ENCODE results near the gene MAG.
"Not testable (repeated sequence)": the region's sequence is repeated elsewhere in the genome, so short reads cannot be mapped to it uniquely, and the experiment has no call there.

The MAG gene

GRCh38 chr19:35352448-35353304 is 60.7 kb downstream of the MAG start:
- no peak overlapping the region for H3K27ac ChIP-seq
- intact Hi-C loops (cut with DNase I; ENCODE audit: low total_unique reads) = no loop called here
- no peaks in the 10 kb centered on the region for H3K36me3 ChIP-seq
- H3K4me1 ChIP-seq = no peaks in the 10 kb centered on the region
- H3K27me3 ChIP-seq = peaks cover 0 to 49% of the 10 kb centered on the region in 2 donors
- no peak overlapping the region for H3K4me3 ChIP-seq
- TF ChIP-seq CTCF (IDR thresholded peaks at IDR 0.05) = peak; percentile 31 to 36
- H3K9me3 ChIP-seq = no peaks in the 10 kb centered on the region
- peak; percentile 35 to 67 for DNase-seq

GRCh38 chr19:35353635-35354034 is 61.7 kb downstream of the MAG start:
- H3K9me3 ChIP-seq = no peaks in the 10 kb centered on the region
- H3K36me3 ChIP-seq = no peaks in the 10 kb centered on the region
- intact Hi-C loops (cut with DNase I; ENCODE audit: low total_unique reads) = no loop called here
- no peak overlapping the region for H3K4me3 ChIP-seq
- peak in 1 of 2 donors; percentile 4 for DNase-seq
- H3K27ac ChIP-seq = no peak overlapping the region
- TF ChIP-seq CTCF (IDR thresholded peaks at IDR 0.05) = no peak
- peaks cover 0 to 51% of the 10 kb centered on the region in 2 donors for H3K27me3 ChIP-seq
- no peaks in the 10 kb centered on the region for H3K4me1 ChIP-seq

- peak in 1 of 2 donors; percentile 2 for DNase-seq
- Histone ChIP-seq H3K9me3 (no peaks in the 10 kb centered on the region), H3K36me3 (no peaks in the 10 kb centered on the region), H3K4me3 (no peak overlapping the region), H3K27ac (no peak overlapping the region), H3K4me1 (no peaks in the 10 kb centered on the region), H3K27me3 (peaks cover 0 to 44% of the 10 kb centered on the region in 2 donors)
- no peak for TF ChIP-seq CTCF (IDR thresholded peaks at IDR 0.05)
- intact Hi-C loops (cut with DNase I; ENCODE audit: low total_unique reads) = no loop called here
Observed at GRCh38 chr19:35354898-35355297, 62.9 kb downstream of the MAG start.

- no peaks in the 10 kb centered on the region for H3K36me3 ChIP-seq
- H3K27me3 ChIP-seq = peaks cover 0 to 34% of the 10 kb centered on the region in 2 donors
- intact Hi-C loops (cut with DNase I; ENCODE audit: low total_unique reads) = no loop called here
- no peaks in the 10 kb centered on the region for H3K9me3 ChIP-seq
- no peaks in the 10 kb centered on the region for H3K4me1 ChIP-seq
- DNase-seq = peak in 1 of 2 donors; percentile 21
- H3K27ac ChIP-seq = no peak overlapping the region
- no peak overlapping the region for H3K4me3 ChIP-seq
- TF ChIP-seq CTCF (IDR thresholded peaks at IDR 0.05) = no peak
Observed at GRCh38 chr19:35355791-35356460, 64.0 kb downstream of the MAG start.

- Histone ChIP-seq H3K4me3 (no peak within 1 kb of the TSS), H3K27me3 (peaks cover 0 to 15% of the 10 kb centered on the region in 2 donors), H3K9me3 (no peaks in the 10 kb centered on the region), H3K36me3 (no peaks in the 10 kb centered on the region), H3K4me1 (no peaks in the 10 kb centered on the region), H3K27ac (no peak within 1 kb of the TSS)
- DNase-seq = peak; percentile 48 to 69
- no peak for TF ChIP-seq CTCF (IDR thresholded peaks at IDR 0.05)
- intact Hi-C loops (cut with DNase I; ENCODE audit: low total_unique reads) = no loop called here
Observed at GRCh38 chr19:35357867-35358573, 66.1 kb downstream of the MAG start, which contains the start of gene FFAR3. Gene FFAR3, plus strand, starts transcription at chr19:35358460. Its CDS starts 431 bp downstream, at chr19:35358891.

- H3K27ac ChIP-seq; H3K4me1 ChIP-seq; DNase-seq; H3K9me3 ChIP-seq; intact Hi-C loops (cut with DNase I; ENCODE audit: low total_unique reads); H3K4me3 ChIP-seq; H3K36me3 ChIP-seq: not testable (repeated sequence)
- H3K27me3 ChIP-seq = peaks cover 0 to 12% of the 10 kb centered on the region in 2 donors
Observed at GRCh38 chr19:35358834-35359233, 66.9 kb downstream of the MAG start.

- DNase-seq; H3K4me1 ChIP-seq; intact Hi-C loops (cut with DNase I; ENCODE audit: low total_unique reads); H3K4me3 ChIP-seq; H3K36me3 ChIP-seq; H3K9me3 ChIP-seq; H3K27ac ChIP-seq: not testable (repeated sequence)
- H3K27me3 ChIP-seq = peaks cover 0 to 12% of the 10 kb centered on the region in 2 donors
Observed at GRCh38 chr19:35359395-35359794, 67.4 kb downstream of the MAG start.

GRCh38 chr19:35360081-35360480 is 68.1 kb downstream of the MAG start:
- H3K4me1 ChIP-seq; H3K36me3 ChIP-seq; intact Hi-C loops (cut with DNase I; ENCODE audit: low total_unique reads); H3K27ac ChIP-seq; H3K4me3 ChIP-seq; DNase-seq; H3K9me3 ChIP-seq: not testable (repeated sequence)
- peaks cover 0 to 10% of the 10 kb centered on the region in 2 donors for H3K27me3 ChIP-seq
